ENCODE results near the gene SCTR. TPM values are rescaled to one million over a fixed set of nuclear protein-coding genes. Genes with fewer than 3 reads are reported as not detected.

SCTR gene
- total and polyA plus RNA-seq, 2 of the 13 experiments (the other 11 are each of a cell fraction or from before 2014, with no cell fraction given): not detected

- intact Hi-C loops (cut with micrococcal nuclease; ENCODE audit: unreplicated experiment): no loop called here
- Histone ChIP-seq H3K9ac (ENCODE audit: insufficient read depth, low read depth, low read length) (peak overlapping the region; percentile 47), H3K79me2 (ENCODE audit: insufficient read depth, low read length) (peaks cover 26% of the 10 kb centered on the region), H2AFZ (ENCODE audit: low read length) (no peak overlapping the region), H4K20me1 (ENCODE audit: insufficient read depth, low read length) (peaks cover 2% of the 10 kb centered on the region; the same call in 1 of the 2 replicates), H3K4me3 (replicated peaks in 1 of 3; ENCODE audit: insufficient read depth in 1 of 3, low read depth in 2 of 3, low read length in 3 of 3) (peak overlapping the region in 2 of 3 experiments; percentile 17 to 90; a peak in 3 of 6 replicates), H3K36me3 (replicated peaks in 1 of 2; ENCODE audit: control insufficient read depth in 1 of 2, insufficient read depth in 2 of 2, low read length in 2 of 2) (no peaks in the 10 kb centered on the region), H3K9me3 (ENCODE audit: low read length) (no peaks in the 10 kb centered on the region), H3K4me2 (ENCODE audit: low read depth, low read length) (peak overlapping the region; percentile 97), H3K4me1 (ENCODE audit: insufficient read depth, low read length) (peaks cover 88% of the 10 kb centered on the region), H3K27me3 (ENCODE audit: control insufficient read depth in 1 of 2, insufficient read depth in 2 of 2, low read length in 2 of 2) (no peaks in the 10 kb centered on the region; a peak in 1 of 5 replicates), H3K27ac (ENCODE audit: extremely low read length, insufficient read depth, low read length) (peak overlapping the region; percentile 88)
- CTCF ChIA-PET (ENCODE audit: low intra/inter-chr PET ratio, low total read pairs): no interaction called here
- in situ Hi-C loops (cut with HindIII; ENCODE audit: extremely low pct_ligation_motif_present, low pct_unique_long_range_greater_than_20kb): no loop called here
- FAIRE-seq: no peak
- BruUV-seq (replicated peaks): no TSS peak
- WGBS (ENCODE audit: low lambda C conversion rate): 7% methylated on average over 10 of the region's 10 CpGs
- no peak for DNase-seq (ENCODE audit: low spot score)
- POLR2A ChIA-PET: interaction anchor here (0.7 to 3.0 kb wide), 2 partner anchors 9 to 12 kb away, joined by 3 to 21 read pairs; no protein-coding TSS in a partner anchor
- ATAC-seq: no peak
- TF ChIP-seq ZFP82 (CRISPR knock-in tag; IDR thresholded peaks at IDR 0.05; ENCODE audit: borderline replicate concordance) (no peak), LCORL (IDR thresholded peaks at IDR 0.05) (no peak), LCORL (CRISPR knock-in tag; IDR thresholded peaks at IDR 0.05) (no peak), ZNF17 (CRISPR knock-in tag; IDR thresholded peaks at IDR 0.05) (no peak), HNRNPL (IDR thresholded peaks at IDR 0.05; ENCODE audit: low read depth, low read length) (no peak), HOXA9 (CRISPR knock-in tag; IDR thresholded peaks at IDR 0.05; ENCODE audit: borderline replicate concordance) (no peak), ZNF652 (CRISPR knock-in tag; IDR thresholded peaks at IDR 0.05; ENCODE audit: borderline replicate concordance, low read depth) (no peak), ZNF160 (CRISPR knock-in tag; IDR thresholded peaks at IDR 0.05) (no peak), ZFP41 (CRISPR knock-in tag; IDR thresholded peaks at IDR 0.05; ENCODE audit: borderline replicate concordance) (no peak), ZNF567 (CRISPR knock-in tag; IDR thresholded peaks at IDR 0.05; ENCODE audit: borderline replicate concordance) (0 out of 2 replicates have a peak, but pooled peaks have one; percentile 1), RARA (CRISPR knock-in tag; IDR thresholded peaks at IDR 0.05) (peak; percentile 36; the same call in 1 of the 2 replicates), NFIC (IDR thresholded peaks at IDR 0.05; ENCODE audit: low read length) (no peak), ZNF362 (CRISPR knock-in tag; IDR thresholded peaks at IDR 0.05; ENCODE audit: borderline replicate concordance) (no peak), DMAP1 (CRISPR knock-in tag; IDR thresholded peaks at IDR 0.05) (no peak), BRCA1 (CRISPR knock-in tag; IDR thresholded peaks at IDR 0.05) (no peak), MAFK (conservative IDR thresholded peaks at IDR 0.05 in 1 of 2, IDR thresholded peaks at IDR 0.05 in 1 of 2; ENCODE audit: low read length in 2 of 2) (peak; percentile 49 to 55; a peak in 2 of 4 replicates), ZMAT3 (CRISPR knock-in tag; conservative IDR thresholded peaks at IDR 0.05) (no peak), ZNF772 (CRISPR knock-in tag; IDR thresholded peaks at IDR 0.05) (no peak), SOX6 (IDR thresholded peaks at IDR 0.05) (no peak), SOX6 (CRISPR knock-in tag; IDR thresholded peaks at IDR 0.05) (0 out of 2 replicates have a peak, but pooled peaks have one; percentile 3), ZNF205 (CRISPR knock-in tag; IDR thresholded peaks at IDR 0.05) (no peak), IRF9 (CRISPR knock-in tag; IDR thresholded peaks at IDR 0.05; ENCODE audit: borderline replicate concordance) (no peak), SOX13 (IDR thresholded peaks at IDR 0.05) (no peak), SOX13 (CRISPR knock-in tag; conservative IDR thresholded peaks at IDR 0.05 in 1 of 2, IDR thresholded peaks at IDR 0.05 in 1 of 2) (peak in 1 of 2 experiments; percentile 52; a peak in 1 of 4 replicates)
- TF ChIP-seq, protein P1, sequence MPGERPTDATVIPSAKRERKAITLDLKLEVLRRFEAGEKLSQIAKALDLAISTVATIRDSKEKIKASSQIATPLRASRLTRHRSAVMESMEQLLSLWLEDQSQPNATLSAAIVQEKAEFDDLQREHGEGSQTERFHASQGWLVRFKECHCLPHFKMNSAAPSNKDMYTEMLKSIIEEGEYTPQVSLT (CRISPR knock-in tag; IDR thresholded peaks at IDR 0.05; ENCODE audit: borderline replicate concordance, low read depth): no peak
Observed at GRCh38 chr2:119429225-119429981, 94.9 kb downstream of the SCTR start.
